ENCODE results near the gene SKI.
A peak's percentile ranks its signal among the peaks of the same experiment; 100 is the strongest.

SKI gene

DNA sequence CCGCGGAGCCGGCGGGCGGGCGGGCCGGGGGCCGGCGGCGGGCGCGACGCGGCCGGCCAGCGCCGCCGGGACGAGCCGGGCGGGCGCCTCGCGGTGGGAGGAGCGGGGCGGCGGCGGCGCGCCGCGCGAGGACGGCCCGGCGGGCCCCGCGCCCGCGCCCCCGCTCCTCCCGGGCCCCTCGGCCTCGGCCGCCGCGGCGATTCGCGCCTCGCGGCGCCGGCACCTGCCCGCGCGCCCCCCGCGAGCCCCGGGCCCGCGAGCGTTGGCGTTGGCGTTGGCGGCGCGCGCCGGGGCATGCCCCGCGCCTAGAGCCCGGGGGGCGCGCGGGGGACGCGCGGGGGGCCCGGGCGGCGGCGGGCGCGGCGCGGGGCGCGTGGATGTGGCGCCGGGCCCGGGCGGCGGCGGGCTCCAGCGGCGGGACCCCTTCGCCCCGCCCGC, at the start of gene SKI:
SKI (plus strand) TSS at position 163 of the 438 bp plus-strand sequence. CDS start 448 bp downstream, outside the sequence.
- DNase-seq = no peak

DNA sequence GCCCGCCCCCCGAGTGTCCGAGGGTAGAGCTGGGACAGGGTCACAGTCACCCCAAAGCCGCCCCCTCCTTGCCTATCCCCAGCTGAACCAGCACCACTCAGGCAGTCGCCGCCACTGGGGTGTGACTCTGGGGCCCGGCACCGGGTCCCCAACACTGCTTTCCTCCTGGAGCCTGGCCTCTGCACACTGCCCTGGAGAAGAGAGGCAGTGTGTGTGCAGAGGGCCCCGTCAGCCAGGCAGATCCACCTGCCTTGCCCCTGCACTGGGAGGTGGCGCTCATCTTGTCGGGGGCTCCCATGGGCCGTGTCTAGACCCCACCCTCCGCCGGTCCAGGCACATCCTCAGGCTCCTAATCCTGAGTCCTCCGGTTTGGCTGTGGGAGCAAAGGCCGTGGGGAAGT, 49.2 kb upstream of the SKI start:
- no peak for DNase-seq

DNA sequence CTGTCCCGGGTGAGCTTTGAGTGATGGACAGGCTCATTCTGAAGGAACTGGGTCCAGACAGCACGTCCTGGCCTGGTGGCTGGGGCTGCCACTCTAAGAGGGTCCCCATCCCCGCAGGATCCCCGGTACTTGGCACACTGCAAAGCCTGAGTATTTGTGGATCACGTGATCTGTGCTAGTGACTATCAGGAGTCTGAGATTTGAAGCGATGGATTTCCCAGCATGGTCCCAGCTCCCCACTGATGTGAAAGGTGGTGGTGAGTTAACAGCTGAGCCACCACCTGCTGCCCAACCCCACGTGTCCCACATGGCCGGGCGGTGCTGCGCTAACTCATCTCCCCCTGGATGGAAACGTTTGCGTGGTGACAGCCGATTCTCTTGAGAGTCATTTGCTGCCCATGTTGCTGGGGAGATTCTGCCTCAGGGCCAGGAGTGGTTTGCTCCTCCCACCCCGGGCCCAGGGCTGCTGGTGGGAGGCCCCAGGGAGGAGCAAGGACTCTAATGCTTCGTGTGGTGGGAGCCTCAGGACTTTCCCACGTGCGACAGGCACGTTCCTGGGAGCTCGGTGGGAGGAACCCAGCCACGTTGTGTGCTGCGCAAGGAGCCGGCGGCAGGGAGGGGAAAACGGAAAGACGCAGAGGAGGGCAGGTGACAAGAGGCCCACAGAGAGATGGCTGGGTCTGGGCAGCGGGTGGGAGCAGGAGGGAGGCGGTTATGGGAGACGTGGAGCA, 48.7 kb upstream of the SKI start:
- DNase-seq = no peak

DNA sequence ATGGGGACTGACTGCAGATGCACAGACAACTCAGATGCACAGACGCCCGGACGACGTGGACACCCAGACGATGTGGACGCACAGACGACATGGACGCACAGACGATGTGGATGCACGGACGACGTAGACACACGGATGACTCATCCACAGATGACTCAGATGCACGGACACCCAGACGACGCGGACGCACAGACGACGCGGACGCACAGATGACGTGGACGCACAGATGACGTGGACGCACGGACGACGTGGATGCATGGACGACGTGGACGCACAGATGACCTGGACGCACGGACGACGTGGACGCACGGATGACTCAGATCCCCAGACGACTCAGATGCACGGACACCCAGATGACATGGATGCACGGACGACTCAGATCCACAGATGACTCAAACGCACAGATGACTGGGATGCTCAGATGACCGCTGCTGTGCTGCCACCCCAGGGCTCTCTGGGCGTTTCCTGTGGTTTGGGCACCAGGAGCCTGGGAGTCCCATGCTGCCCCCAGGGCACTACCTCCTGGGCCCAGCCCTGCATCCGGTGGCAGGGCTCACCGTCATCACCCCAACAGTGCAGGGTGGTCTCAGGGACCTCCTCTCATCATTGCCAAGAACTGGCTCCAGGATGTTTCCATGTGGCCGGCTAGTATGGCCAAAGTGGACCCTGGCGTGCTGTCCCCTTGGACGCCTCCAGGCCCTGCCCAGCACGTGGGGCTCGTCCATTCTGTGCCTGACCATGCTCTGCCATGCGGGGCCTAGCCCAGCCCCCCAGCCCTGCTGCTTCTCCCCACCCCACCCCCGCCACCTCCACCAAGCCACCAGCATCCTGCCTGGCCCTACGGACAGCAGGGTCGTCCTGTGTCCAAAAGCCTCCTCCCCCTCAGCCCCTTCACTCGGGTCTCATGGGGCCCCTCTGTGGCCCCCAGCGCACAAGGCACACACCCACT, 47.5 kb upstream of the SKI start:
- no peak for DNase-seq

DNA sequence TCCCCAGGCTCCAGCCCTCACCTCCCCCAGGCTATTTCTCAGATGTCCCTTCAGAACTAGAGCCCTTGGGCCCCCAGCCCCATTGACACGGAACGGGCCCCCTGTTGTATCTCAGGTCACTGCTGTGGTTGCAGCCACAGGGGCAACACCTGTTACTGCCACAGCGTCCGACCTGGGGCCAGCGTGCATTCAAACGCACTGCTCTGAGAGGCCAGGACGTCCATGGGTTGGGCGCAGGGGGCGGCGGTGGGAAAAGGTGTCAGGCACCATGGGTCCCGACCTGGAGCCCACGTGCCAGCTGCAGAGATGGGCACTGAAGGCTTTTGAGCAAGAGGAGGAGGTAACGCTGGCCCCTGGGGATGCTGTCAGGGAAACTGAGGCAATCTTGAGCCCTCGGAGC, 46.8 kb upstream of the SKI start:
- DNase-seq = no peak

DNA sequence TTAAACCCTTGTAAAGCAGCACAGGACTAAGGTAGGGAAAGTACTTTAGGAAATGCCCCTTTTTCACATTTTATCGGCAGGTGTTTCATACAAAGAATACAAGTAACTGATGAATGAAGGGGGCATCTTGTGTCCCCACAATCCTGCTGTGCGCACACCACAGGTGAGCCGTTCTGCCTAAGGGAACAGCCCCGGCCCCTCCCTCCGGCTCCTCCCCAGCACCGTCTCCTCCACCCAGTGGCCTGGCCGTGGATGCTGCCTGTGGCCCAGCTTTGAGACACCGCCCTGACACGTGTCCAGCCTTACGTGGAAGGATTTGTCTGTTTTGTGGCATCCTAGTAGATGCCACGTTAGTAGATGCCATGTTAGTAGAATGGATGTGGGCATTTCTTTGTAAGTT, 46.4 kb upstream of the SKI start:
- no peak for DNase-seq

DNA sequence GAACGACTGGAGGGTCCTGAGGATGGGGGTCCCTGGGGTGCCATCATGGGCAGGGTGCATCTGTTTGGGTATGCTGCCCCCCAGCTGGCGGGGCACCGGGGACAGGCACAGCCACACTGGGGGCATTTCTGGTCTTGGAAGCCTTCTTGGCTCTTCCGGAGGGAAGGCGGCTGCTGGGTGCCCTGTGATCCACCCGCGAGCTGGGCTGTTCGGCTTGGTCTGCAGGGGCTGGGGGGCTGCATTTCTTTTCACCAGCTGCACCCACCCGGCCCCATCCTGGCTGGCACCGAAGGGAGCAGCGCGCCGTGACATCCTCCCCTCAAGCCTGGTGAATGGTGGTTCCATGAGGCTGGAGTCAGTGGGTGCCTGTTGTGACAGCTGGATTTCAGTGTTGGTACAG, 45.7 kb upstream of the SKI start:
- no peak for DNase-seq

DNA sequence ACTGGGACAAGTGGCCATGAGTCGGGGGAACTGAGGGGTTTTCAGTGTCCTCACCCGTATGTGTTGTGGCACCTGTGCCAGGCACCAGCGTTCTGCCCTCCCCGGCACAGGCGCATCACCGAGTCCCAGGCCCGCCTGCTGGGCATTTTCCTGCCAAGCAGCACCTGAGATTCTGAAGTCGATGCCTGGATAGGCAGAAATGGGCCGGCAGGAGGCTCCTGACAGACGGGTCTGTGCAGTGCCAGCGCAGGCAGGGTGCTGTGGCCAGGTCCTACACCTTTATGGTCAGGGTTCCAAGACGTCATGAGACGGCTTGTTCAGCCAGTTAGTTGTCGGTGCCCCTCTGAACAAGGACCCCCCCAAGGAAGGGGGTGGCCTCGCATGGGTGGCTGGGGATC, 44.2 kb upstream of the SKI start:
- DNase-seq = no peak

DNA sequence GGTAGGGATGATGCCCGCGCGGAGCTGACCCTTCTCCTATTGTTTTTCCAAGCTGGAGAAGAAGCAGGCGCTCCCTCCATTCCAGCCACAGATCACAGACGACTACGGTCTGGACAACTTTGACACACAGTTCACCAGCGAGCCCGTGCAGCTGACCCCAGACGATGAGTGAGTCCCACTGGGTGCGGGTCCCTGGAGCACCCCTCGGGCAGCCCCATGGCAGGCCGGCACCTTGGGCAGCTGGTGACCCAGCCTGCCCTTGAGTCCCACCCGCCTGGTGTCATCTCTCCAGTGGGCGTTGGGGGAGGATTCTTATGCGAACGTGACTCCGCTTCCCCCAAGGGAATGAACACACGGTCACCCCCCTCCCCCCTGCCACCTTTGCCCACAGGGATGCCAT, 43.6 kb upstream of the SKI start:
- no peak for DNase-seq

DNA sequence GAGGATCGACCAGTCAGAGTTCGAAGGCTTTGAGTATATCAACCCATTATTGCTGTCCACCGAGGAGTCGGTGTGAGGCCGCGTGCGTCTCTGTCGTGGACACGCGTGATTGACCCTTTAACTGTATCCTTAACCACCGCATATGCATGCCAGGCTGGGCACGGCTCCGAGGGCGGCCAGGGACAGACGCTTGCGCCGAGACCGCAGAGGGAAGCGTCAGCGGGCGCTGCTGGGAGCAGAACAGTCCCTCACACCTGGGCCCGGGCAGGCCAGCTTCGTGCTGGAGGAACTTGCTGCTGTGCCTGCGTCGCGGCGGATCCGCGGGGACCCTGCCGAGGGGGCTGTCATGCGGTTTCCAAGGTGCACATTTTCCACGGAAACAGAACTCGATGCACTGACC, 43.2 kb upstream of the SKI start:
- no peak for DNase-seq

DNA sequence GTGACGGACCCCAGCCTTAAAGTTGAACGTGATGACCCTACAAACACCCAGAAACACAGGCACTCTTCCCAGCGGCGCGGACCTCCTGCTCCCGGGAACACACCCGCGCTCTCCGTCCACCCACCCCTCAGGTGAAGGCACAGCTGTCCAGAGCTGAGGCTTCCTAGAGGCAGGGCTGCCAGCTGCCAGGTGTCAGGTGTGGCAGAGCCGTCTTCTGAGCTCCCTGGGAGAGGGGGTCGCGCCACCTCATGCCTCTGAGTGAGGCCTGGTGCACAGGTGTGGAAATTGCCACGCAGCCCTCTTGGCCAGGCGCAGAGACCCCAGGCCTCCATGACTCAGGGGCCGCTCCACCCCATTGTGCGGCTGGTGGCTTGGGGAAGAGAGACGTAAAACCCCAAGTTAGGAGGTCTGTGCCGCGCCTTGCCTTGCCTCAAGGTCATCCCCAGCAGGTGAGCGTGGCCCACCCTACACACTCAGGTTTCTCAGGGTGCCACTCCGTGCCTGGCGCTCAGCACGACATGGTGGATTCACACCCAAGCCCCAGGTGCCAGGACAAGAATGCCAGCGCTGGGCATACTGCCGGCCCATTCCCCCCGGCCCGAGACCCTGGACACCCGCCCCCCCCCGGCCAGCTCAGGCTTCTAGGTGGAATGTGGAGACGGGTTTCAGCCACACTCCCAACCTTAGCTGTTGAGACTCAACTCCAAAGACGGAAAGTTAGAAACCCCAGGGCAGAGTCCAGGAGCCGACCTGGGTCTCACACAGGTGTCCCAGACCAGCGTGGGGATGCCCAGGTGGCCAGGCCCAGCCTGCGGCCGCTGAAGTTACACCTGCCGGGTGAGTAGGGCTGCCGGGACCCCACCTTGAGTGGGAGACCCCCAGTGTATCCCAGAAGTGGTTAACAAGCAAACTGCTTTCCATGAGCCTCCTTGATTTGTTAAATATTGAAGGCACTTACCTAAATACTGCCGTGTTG, 42.0 kb upstream of the SKI start:
- no peak for DNase-seq

DNA sequence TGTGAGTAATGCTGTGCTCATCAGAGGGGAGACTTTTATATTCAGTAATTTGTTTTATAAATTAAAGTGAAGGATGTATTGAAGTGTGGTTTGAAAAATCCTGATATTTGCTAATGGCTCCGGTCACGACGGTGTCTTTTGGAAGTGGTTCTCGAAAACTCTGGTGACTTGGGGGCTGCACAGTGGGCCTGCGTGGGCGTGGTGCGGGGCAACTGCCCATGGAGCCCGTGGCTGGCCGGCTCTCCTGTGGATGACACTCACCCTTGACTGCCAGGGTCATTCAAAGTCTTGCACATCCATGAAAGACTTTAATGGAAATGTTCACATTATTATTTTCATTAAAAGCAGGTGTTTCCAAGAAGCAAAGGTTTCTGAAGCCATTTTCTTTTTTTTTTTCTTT, 41.2 kb upstream of the SKI start:
- DNase-seq = no peak

DNA sequence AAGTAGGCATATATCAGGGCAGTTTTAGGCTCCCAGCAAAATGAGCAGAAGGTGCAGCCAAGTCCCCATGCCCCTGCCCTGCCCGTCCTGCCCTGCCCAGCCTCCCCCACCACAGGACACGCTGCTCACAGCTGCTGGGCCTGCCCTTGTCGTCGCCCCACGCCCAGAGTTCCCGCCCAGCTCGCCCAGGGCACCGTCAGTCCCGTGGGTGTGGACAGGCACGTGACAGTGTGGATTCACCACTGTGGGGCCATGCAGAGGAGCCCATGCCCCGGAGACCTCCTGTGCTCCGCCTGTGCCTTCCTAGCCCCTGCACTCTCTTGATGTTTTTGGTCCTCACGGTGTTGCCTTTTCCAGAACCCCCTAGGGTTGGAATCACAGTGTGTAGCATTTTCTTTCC, 40.5 kb upstream of the SKI start:
- no peak for DNase-seq

DNA sequence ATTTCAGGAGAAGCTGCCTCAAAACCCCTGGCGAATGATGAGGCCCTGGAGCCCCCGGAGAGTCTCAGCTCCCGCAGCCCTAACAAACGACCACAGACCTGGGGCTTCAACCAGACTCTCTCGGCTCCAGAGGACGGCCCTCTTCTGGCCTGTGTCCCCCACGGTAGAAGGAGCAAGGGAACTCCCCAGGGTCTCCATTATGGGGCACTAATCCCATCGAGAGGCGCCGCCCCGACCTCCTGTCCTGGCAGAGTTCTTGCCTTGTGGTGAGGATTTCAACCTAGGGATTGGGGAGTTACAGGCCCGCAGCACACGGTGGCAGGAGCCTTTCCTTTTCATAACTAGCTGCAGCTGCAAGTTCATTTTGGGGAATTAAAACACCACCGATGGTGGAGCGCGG, 39.8 kb upstream of the SKI start:
- no peak for DNase-seq

DNA sequence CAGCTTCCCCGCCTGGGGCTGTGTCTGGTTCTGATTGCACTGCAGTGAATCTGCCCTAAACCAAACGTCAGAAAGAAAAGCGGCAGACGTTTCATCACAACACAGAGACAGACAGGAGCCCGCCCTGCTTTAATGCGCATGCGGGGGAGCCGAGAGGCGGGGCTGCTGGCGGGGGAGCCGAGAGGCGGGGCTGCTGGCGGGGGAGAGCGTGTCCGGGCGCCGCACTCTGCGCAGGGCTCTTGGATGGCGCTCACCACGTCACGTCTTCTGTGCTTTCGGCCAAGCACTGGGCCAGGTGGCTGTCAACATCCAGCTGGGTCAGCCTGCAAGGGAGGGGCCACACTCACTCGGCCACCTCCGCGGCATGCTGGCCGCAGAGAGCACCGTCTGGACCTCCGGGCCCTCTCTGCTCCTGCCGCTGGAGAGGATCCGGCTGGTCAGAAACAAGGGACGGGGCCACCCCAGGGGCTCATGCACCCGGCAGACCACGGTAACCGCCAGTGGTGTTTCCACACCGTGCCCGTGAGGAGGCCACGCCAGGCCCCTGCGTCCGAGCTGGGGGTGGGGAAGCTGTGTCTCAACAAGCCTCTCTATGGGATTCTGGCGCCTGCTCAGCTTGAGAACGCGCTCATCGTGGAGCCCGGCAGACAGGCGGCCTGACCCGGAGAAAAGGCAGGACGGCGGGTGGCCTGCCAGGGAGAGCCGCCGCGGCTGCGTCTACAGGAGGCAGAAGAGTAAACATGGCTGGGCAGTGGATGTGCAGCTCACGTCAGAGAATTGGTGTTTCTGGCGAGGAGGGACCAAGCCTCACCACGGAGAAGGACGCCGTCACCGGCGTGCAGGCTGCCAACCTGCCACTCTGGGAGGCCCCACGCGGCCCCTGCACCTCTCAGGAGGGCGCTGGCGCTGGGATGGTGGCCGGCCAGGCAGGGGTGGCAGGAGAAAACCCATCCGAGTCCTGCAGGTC, 38.4 kb upstream of the SKI start:
- DNase-seq = peak; percentile 91

DNA sequence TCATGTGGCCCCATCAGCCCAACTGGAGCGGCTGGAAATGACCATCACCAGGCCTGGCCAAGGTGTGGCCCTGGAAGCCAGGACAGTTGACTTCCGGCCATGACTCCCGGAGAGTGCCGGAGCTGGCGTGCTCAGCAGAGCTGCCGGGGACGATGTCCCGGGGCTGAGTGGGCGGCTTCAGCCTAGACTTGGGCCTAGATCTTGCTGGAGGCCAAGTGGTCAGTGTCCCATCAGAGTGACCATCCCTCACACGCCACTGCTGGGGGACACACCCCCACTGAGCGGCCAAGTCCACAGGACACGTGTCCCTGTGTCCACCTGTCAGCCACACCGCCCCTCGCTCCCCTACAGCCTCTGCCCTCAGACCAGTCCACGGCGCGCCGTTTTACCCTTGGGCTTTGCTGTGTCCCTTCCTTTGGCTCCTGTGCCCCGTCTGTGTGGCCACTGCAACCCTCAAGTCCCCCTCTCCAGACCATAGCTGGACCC, 37.6 kb upstream of the SKI start:
- no peak for DNase-seq

DNA sequence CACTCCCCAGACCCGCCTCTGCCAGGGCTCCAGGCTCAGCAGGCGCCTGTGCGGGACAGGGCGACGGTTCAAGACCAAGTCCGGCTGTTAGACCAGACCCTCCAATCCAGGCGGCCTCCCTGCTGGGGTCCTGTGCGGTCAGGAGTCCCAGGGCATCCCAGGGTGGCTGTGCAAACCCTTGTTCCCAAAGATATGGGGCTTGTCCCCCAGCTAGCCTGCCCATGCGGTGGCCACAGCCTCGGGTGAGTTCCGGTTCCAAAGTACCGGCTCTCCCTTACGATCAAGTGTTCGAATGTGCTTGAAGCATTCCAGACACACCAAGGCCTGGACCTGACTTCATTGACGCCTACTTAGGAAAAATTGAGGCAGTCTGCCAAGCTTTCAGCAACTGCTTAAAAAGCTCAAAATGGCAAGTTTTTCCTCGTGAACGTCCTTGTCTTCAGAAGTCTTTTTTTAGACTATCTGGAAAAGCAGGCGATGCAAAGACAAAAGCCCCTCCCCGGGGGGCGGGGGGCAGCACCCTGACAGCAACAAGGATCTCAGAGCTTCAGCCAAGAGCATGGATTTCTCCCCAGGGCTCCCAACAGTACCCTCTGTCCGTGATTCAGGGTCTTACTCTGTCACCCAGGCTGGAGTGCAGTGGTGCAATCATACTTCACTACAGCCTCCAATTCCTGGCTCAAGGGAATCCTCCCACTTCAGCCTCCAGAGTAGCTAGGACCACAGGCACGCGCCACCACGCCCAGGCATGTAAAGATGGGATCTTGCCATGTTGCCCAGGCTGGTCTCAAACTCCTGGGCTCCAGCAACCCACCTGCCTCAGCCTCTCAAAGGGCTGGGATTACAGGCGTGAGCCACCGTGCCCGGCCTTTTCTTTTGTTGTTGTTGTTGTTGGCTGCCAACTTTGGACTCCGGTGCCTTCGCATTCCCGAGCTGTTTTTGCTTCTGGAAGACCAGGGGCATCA, 35.8 kb upstream of the SKI start:
- no peak for DNase-seq

DNA sequence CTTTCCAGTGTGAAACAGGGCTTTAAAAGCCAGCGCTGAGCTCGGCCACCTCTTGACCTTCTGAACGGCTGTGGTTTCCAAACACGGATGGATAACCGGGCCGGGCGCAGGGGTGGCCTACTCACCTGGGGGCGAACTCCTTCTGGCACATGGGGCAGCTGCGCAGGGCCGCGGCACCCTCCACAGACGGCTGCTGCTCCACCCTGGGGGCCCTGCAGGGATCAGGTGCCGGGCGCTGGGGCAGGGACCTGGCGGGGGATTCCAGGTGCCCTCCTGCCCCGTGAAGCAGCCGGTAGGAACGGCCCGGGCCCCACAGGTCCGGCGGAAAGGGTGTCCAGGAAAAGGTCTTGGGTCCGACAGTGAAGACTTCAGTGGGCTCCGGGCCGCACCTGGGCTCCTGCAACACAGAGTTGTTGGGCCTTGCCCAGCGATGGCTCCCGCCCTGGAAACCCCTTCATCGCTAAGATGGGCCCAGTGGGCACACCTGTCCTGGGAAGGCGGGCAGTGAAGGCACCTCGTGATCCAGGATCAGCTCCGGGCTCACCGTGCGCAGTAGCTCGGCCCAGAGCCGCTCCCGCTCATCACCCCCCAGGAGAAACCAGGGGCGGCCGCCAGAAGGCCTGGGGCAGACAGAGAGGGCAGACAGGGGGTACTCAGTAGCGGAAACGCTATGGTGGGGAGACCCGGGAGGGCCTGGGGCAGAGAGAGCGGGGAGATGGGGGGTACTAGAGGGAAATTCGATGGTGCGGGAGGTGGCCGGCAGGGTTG, 34.4 kb upstream of the SKI start:
- no peak for DNase-seq

DNA sequence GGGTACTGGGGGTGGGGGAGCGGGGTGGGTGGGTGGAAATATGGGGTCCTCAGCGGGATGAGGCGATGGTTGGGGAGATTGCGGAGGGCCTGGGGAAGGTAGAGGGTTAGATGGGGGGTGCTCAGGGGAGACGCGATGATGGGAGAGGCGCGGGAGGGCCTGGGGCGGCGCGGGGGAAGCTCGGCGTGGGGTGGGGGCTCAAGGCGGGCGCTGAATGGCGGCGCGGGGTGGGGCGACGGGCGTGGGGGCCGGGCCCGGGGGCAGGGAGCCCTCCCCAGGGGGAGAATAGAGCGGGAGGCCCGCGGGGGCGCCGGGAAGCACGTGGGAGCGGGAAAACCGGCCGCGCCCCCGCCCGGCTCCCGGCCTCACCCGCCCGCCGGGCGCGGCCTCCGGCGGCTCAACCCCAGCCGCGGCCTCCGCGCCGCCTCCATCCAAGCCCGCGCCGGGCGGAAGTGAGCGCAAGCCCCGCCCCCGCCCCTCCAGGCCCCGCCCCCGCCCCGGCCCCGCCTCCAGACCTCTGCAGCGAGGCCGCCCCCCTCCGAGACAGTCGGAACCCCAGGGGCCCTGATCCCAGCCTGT, 33.7 kb upstream of the SKI start, which contains the start of gene FAAP20:
FAAP20 (minus strand) TSS at position 454 of the 579 bp plus-strand sequence; CDS start at position 431, 23 bp downstream.
- no peak for DNase-seq
